ENCODE data around the gene GTF3C4.

DNA sequence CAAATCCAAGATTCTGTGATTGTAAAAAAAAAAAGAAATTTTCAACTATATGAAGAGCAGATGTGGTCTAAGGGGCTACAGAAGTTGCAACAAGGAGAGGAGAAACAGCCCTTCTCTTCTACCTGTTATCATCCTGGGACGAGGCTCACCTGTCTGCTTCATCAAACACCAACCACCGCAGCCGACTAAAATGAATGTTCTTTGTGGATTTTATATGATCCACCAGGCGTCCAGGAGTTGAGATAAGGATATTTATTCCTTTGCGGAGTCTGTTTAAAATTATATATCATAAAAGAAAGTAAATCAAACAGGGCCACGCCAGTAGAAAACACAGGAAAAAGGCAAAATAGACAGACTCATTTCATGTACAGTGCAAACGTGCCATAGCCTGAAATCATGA is 22.0 kb upstream of the GTF3C4 start:
- TF ChIP-seq, protein P1, sequence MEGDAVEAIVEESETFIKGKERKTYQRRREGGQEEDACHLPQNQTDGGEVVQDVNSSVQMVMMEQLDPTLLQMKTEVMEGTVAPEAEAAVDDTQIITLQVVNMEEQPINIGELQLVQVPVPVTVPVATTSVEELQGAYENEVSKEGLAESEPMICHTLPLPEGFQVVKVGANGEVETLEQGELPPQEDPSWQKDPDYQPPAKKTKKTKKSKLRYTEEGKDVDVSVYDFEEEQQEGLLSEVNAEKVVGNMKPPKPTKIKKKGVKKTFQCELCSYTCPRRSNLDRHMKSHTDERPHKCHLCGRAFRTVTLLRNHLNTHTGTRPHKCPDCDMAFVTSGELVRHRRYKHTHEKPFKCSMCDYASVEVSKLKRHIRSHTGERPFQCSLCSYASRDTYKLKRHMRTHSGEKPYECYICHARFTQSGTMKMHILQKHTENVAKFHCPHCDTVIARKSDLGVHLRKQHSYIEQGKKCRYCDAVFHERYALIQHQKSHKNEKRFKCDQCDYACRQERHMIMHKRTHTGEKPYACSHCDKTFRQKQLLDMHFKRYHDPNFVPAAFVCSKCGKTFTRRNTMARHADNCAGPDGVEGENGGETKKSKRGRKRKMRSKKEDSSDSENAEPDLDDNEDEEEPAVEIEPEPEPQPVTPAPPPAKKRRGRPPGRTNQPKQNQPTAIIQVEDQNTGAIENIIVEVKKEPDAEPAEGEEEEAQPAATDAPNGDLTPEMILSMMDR (conservative IDR thresholded peaks at IDR 0.05 in 1 of 2, IDR thresholded peaks at IDR 0.05 in 1 of 2; ENCODE audit: low read depth in 1 of 2, low read length in 2 of 2): no peak
- TF ChIP-seq EZH2 (IDR thresholded peaks at IDR 0.05; ENCODE audit: low read length, missing control alignments): no peak
